HG03135 (cell line): Measurements from ENCODE around the gene ZNF664.

Experiments used
- ATAC-seq: cut with Tn5 transposase; IDR thresholded peaks from one replicate; pipeline ENCODE4 v1.9.1; 2021; ENCODE audit warnings: mild to moderate bottlenecking, moderate library complexity; ENCODE audit not compliant: unreplicated experiment

ZNF664 gene

DNA sequence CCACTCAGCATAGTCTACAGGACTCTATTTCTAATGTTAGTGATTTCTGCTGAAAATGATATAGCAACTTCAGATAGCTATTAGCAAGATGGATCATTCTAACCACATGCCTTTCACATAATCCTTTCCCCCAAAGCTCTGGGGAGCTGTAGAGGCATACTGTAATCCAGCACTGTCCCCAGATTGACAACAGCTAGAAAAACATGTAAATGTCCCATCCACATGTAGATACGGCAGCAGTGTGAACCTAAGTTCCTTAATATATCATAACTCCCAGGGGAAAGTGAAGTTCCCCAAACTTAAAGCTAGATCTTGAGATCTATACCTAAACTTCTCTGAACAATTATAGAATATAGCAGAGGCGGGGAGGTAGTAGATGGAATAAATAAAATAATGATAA, 14.0 kb downstream of the ZNF664 start:
- no peak for ATAC-seq

DNA sequence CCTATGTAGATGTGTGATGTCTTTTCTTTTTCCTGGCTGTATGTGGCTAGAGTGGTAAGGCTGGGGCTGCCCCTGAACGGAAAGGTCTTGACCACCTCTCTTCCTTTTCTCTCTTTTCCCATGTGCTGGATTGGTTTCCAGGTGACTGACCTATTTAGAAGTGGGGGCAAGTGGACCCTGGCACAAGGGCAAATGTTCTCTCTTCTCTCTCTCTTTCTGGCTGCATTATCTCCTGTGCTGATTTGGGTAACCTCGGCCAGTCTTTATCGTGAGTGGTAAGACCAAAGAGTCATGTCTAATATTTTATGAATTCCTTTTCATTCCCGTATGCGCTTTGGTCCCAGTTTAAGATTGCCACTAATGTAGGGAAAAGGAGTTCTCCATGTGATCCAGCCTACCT, 16.2 kb downstream of the ZNF664 start:
- no peak for ATAC-seq

DNA sequence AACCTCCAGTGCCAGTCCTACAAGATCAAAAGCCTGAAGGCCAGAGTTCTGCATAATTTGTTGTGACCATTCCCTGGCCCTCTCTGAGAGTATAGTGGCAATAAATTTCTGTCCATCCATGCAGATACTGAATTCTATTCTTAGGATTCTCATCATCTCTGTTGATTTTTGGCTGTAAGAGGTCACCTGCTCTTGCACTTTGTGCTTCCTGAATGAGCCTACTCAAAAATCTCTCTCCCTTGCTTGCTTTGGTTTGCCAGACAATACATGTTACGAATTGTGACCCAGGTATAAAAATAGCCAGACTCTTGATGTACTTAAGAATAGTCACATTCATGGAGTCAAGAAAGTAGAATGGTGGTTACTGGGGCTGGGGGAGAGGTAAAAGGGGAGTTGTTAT, 16.7 kb downstream of the ZNF664 start:
- ATAC-seq, result no peak

DNA sequence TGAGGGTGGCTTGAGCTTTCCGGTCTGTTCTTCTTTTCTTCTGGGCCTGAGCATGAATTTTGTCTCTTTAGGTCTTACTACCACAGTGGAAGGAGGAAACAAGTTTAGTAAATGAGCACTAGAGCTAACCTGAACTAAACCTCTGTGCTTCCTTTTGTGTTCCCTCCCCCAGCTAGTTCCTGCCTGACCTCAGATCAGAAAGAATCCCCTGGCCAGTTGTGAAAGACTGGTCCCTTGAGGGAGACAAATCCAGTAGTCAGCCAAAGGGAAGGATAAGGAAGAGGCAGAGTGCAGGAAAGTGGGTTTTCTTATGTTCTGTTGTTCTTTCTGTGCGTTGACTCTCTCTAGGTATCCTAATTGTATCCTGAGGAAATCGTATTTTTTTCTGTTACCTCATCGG, 17.5 kb downstream of the ZNF664 start:
- no peak for ATAC-seq

DNA sequence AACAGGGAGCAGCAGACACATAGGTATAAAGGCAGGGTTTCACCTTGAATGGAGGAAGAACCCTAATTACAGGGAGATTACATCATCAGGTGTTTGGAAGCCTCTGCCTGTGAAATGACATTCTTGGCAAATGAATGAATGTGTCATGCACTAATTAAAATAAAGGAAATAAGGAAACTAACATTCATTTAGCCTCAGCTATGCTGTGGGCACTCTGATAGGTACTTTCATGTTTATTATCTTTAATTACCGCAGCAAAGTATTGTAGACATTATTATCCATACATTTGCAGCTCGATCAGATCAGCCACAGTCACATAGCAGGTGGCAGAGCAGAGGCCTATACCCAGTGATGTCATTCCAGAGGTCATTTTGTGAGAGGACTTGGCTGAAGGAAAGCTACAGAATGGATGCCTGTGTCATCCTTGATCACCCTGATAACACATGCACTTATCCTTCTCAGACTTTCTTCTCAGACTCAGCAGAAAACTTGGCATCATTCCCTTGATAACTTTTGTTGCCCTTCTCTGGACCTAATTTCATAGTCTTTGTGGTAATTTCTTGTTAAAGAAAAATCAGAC, 18.4 kb downstream of the ZNF664 start:
- no peak for ATAC-seq

DNA sequence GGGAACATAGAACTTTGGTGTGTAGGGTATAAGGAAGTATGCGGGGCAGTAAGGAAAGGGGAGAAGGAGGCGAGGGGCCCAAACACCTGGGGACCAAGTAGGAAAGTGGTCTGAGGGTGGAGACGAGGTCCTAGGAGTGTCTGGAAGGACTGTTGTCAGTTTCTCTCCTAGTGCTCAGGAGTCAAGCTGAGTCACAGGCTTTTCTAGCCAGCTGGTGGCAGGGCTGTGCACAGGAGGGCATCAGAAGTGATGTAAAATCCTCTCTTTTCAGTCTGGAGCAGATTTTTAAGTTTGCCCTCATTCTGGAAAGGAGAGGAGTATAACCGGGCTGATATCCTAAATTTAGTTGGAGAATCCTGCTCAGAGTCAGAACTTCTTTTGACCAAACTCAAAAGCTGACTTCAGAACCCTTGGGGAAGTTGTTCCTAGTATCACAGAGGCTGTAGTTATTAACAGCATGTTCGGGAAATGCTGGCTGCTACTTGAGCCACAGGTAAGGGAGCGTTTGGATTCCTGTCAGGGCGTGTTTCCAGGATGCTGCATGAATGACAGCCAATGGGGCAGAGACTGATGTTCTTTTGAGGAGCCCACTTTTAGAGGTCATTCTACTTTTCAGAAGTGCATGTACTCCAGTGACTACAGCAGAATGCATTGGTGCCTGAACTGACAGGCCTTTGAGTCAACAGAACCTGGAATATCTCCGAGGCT, 19.3 kb downstream of the ZNF664 start:
- no peak for ATAC-seq

DNA sequence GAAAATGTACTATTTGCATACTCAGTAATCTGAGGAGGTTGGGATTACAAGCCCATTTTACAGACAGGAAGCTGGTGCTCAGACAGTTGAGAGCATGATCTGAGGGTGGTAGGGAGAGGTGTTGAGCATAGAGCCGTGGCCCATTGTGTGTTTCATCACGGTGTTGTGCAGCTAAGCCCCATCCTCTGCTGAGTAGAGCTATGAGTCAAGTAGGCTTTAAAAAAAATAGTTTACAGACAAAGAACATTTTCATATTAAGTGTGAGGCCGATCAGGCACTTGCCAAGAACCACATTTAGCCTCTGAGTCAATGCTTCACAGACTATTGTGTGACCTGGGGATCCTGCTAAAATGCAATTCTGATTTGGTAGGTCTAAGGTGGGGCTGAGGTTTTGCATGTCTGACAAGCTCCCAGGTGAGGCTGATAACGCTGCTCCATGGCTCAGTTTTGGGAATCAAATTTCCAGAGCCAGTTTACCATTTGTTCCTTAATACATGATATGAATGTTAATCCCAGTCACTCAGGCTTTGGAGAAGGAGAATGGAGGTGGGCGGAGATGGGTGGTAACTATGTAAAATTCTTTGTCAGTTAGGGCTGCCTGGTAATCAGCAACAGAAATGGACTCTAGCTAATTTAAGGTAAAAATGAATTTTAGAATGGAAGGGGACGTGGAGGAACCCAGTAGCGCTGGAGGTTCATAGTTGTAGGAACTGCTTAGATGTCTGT, 22.2 kb downstream of the ZNF664 start:
- ATAC-seq, result no peak

DNA sequence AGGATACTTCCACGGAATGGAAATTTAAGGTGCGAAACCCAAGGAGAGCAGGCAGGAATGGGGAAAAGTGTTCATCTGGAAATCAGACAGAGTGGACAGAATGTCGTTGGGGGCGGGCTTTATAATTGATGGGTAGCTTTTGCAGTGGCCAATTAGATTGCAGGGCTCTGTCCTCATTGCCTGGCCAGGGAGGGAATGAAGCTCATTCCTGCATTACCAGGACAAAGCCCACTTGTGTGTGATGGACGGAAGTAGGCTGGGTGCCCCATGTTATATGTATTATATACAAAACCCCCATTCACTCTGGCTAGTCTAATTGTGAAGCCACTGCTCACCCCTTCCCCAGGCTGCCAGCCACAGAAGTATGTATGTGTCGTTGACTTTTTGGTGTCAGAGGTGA, 23.6 kb downstream of the ZNF664 start:
- ATAC-seq, result no peak

DNA sequence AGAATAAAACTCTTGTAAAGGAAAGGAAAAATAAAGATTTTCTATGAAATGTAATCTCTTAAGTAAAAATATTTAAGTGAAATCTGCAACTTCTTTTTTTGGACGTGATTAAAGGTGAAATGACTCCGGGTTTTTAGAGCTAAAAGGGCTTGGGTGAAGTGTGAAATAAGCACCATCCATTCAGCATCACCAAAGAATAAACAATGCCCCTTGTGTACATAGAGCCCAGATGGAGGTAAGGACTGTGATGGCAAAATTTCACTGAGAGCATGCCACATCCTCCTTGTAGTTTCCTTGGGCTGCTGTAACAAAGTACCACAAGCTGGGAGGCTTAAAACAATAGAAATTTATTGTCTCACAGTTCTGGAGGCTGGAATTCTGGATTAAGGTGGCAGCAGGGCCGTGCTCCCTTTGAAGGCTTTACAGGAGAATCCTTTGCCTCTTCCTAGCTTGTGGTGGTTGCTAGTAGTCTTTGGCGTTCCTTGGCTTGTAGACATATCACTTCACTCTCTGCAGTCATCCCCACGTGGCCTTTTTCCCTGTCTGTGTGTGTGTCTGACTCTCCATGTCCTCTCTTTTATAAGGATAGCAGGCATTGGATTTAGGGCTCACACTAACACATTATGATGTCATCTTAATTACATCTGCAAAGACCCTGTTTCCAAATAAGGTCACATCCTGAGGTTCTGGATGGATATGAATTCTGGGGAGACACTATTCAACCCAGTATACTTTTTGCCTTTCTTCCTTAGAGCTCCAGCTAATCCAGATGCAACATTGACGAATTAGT, 24.2 kb downstream of the ZNF664 start:
- no peak for ATAC-seq

DNA sequence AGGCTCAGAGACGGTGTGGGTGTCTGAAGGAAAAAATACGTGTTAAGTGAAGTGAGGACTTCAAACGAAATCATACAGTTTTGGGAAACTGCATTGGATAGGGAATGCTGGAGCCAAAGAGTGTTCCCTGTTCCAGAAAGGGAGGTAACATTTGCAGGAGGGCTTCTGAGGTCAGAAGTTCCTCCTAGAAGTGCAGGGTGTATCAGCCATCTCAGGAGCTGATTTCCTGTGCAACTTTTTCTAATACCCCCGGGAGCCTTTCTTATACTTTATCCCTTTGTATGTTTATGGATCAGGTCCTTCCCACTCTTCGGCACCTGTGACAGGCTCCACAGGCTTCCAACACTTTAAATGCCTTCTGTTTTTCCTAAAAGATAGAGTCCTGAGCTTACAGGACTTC, 24.9 kb downstream of the ZNF664 start:
- ATAC-seq, result no peak

DNA sequence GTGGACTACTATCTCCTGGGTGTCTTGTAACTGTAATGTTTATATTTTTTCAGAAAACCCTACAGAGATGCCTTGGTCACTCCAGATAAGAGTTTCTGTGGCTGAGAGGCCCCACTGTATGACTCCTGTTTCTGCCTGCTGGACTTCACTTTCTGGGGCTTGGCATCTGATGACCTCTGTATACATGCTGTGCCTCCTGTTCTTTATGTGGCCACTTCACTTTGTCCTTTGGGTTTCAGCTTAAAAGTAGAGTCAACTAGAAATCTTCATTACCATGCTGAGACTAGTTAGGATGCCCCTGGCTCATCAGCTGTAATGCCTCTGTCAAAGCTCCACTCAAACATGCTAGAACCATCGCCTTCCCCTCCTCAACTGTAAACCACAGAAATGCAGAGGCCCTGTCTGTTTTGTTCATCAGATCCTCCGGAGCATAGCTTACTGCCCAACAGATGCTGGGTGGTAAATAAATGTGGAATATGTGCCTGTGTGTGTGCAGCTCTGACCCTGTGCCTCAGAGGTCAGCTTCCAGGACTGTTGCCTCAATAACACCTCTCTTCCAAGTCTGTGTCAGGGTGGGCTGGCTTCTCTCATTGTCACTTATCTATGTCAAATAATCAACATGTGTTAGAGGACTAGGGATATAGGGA, 25.5 kb downstream of the ZNF664 start:
- no peak for ATAC-seq

DNA sequence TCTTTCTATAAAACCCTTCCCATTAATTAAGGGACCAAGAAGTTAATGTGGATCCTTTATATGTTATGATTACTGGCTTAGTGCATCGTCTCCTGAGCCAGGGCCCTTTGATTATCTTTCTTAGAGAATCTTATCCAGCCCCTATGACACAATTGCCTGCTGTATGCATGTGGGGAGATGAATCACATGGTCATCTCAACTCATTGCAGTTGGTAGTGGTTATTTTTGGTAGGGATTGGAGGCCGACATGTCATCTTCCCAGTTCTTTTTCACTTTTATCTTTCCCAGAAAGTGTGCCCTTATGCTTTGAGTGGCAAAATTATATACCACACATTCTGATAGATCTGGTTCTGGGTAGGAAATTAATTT, 26.0 kb downstream of the ZNF664 start:
- no peak for ATAC-seq

DNA sequence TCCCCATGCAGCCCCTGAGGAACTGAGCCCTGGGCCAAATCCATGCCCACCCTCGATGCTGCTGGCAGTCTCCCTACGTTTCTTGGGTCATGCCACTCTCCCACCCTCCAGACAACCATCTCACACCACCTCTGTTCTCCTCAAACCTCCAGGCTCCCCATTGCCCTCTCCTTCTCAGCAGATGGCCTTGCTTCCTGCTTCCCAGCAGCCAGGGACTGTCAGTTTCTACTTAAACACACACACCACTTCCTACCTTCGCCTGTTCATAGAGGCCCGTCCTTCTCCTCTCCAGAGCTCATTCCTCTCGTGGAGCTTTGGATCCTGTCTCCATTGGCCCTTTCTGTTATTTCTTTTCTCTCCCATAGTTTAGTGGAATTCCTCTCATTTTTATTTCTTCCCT, 27.1 kb downstream of the ZNF664 start:
- no peak for ATAC-seq

DNA sequence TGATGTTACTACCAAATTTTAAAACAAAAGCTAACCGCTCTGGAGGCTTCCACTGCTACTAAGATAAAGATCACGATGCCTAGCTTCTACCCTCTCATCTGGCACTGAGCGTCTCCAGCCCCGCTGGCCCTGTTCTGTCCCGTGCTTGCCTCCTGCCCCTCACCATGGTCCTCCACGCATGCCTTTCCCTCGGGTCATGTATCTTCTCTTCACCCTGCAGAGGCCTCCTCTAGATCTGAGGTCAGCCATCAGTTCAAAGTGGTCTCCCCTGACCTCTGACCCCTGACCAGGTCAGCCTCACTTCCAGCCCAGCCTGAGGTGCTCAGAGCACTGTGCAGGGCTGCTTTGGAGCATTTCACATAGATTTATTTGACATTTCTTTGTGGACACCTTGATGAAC, 28.3 kb downstream of the ZNF664 start:
- no peak for ATAC-seq

DNA sequence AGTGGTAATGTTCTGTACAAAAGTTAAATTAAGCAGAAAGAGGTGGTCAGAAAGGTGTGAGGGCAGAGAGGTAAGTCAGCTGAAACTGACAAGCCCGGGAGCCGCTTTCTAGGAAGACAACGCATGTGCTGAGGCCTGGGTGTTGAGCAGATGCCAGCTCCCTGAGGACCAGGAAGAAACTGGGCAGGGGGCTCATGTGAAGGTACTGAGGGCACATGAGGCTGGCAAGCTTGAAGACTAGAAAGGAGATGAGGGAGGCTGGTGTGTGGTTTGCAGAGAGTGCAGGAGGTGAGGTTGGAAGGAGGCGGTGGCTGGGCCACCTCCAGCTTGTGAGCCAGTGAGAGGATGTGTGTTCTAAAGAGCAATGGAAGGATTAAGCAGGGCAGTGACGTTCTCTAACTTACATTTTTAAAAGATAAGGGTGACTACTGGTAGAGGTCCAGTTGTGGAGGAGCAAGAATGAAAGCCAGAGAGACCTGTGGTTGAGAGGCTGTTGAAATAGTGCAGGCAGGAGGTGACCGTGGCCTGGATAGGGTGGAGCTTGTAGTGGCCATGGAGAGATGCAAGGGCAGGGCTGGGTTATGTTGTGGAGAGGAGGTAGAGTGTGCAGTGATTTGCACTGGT, 29.1 kb downstream of the ZNF664 start:
- ATAC-seq, result no peak

DNA sequence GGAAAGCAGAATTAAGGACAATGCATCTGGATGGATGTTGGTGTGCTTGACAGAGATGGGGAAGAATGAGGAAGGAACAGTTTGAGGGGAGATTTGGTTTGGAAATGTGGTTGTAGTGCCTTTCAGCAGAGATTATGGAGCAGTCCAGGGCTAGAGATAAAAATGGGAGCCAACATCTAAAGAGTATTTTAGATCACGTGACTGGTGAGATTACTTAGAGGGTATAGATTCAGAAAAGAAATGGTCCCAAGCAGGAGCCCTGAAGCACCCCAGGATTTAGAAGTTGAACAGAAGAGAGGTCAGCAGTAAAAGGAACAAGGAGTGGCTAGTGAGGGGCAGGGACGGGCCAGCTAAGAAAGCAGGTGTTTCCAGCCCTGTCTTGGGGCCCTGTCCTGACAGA, 29.6 kb downstream of the ZNF664 start:
- no peak for ATAC-seq

DNA sequence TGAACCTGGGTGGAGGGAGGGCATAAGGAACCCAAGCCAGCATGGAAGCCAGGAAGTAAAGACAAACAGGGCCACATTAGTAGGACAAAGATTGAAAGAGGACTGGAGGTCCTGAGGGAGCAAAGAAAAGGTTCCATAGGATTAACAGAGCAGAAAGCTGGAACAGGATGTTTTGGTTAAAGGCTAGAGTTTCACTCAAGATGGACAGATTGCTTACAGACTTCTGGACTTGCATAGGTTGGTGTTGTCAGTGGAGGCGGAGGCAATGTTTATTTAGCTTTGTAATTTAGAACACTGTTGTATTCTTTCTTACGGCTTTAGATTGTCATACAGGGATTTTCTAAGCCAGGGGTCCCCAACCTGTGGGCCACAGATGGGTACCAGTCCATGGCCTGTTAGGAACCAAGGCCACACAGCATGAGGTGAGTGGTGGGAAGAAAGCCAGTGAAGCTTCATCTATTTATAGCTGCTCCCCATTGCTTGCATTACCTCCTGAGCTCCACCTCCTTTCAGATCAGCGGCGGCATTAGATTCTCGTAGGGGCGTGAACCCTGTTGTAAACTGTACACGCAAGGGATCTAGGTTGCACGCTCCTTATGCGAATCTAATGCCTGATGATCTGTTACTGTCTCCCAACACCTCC, 31.3 kb downstream of the ZNF664 start:
- ATAC-seq, result no peak

DNA sequence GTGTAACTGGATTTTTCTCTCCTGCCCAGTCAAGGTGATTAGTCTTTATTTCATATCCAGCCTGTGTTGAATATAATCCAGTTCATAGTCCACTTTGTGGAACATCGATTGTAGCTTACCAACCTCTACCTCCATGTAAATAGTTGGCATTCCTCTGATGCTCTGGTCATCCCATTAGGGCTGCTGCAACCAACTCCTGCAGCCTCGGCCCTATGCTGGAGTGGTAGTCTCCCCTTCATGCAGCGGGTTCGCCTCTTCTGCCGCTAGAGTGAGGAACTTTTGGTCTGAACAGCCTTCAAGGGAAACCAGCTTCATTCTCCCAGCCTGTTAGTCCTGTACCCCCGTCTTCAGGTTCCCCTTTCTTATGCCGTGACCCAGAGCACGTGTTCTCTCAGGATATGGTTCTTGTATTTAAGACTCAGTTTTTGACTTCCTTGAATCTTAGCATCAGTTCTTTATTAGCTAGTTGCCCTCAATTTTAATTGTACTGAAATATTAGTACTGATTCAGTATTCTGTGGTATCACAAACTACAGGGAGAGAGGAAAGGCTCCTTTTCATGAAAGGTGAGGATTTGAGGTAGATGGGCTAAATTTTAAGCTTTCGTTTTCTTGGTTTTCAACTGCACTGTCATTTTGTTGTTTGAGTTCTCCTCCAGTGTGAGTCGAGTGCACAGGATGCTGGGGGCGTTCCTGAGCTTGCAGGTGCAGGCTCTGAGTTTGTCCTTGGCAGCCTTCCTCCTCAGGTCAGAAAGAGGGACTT, 33.2 kb downstream of the ZNF664 start:
- no peak for ATAC-seq
